ENCODE data around the gene AKAP6.

AKAP6 gene

GRCh38 chr14:32593290-32593942 lies 264.3 kb downstream of the AKAP6 start:
- H3K9ac ChIP-seq (ENCODE audit: low read depth, low read length), result no peak overlapping the region
- H3K9me3 ChIP-seq (ENCODE audit: control insufficient read depth, insufficient read depth, low read length), result no peaks in the 10 kb centered on the region
- no peaks in the 10 kb centered on the region for H3K4me1 ChIP-seq (ENCODE audit: insufficient read depth, low read length)

GRCh38 chr14:32594766-32595165 lies 265.7 kb downstream of the AKAP6 start:
- no peak overlapping the region for H3K9ac ChIP-seq (ENCODE audit: low read depth, low read length)

More at GRCh38 chr14:32593290-32593942, 264.3 kb downstream of the AKAP6 start:
- H3K36me3 ChIP-seq (ENCODE audit: insufficient read depth, low read length), result no peaks in the 10 kb centered on the region

GRCh38 chr14:32595497-32595896 lies 266.4 kb downstream of the AKAP6 start:
- Histone ChIP-seq H3K36me3 (ENCODE audit: insufficient read depth, low read length) (no peaks in the 10 kb centered on the region), H3K4me1 (ENCODE audit: insufficient read depth, low read length) (no peaks in the 10 kb centered on the region), H3K9ac (ENCODE audit: low read depth, low read length) (no peak overlapping the region), H3K9me3 (ENCODE audit: control insufficient read depth, insufficient read depth, low read length) (no peaks in the 10 kb centered on the region)

More at GRCh38 chr14:32594766-32595165, 265.7 kb downstream of the AKAP6 start:
- H3K4me1 ChIP-seq (ENCODE audit: insufficient read depth, low read length), result no peaks in the 10 kb centered on the region
- H3K36me3 ChIP-seq (ENCODE audit: insufficient read depth, low read length), result no peaks in the 10 kb centered on the region
- H3K9me3 ChIP-seq (ENCODE audit: control insufficient read depth, insufficient read depth, low read length), result no peaks in the 10 kb centered on the region

GRCh38 chr14:32596390-32596789 lies 267.3 kb downstream of the AKAP6 start:
- H3K9me3 ChIP-seq (ENCODE audit: control insufficient read depth, insufficient read depth, low read length), result no peaks in the 10 kb centered on the region
- no peaks in the 10 kb centered on the region for H3K36me3 ChIP-seq (ENCODE audit: insufficient read depth, low read length)
- no peak overlapping the region for H3K9ac ChIP-seq (ENCODE audit: low read depth, low read length)
- no peaks in the 10 kb centered on the region for H3K4me1 ChIP-seq (ENCODE audit: insufficient read depth, low read length)

DNA sequence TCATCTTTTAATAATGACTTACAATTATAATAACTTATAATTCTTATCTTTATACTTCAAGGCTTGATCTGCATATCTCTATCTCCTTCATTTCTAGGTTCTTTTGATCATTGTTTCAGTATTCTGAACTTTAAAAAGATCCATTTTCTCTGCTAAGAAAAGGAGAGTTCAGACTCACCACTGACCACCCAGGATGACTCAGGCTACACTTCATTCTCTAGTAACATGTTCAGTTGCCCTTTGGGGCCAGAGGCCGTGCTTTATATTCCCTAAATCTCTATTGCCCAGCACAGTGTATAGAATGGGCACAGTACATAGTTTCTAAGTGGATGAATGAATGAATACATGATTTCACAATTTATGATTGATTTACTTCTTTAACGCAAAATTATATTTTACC lies 268.7 kb downstream of the AKAP6 start:
- no peak overlapping the region for H3K9ac ChIP-seq (ENCODE audit: low read depth, low read length)
- no peaks in the 10 kb centered on the region for H3K4me1 ChIP-seq (ENCODE audit: insufficient read depth, low read length)
- H3K36me3 ChIP-seq (ENCODE audit: insufficient read depth, low read length), result no peaks in the 10 kb centered on the region
- H3K9me3 ChIP-seq (ENCODE audit: control insufficient read depth, insufficient read depth, low read length), result no peaks in the 10 kb centered on the region

- H3K4me1 ChIP-seq (ENCODE audit: insufficient read depth, low read length), result no peaks in the 10 kb centered on the region
- no peaks in the 10 kb centered on the region for H3K9me3 ChIP-seq (ENCODE audit: control insufficient read depth, insufficient read depth, low read length)
- H3K36me3 ChIP-seq (ENCODE audit: insufficient read depth, low read length), result no peaks in the 10 kb centered on the region
- H3K9ac ChIP-seq (ENCODE audit: low read depth, low read length), result no peak overlapping the region
Observed at GRCh38 chr14:32601069-32601468, 272.0 kb downstream of the AKAP6 start.

DNA sequence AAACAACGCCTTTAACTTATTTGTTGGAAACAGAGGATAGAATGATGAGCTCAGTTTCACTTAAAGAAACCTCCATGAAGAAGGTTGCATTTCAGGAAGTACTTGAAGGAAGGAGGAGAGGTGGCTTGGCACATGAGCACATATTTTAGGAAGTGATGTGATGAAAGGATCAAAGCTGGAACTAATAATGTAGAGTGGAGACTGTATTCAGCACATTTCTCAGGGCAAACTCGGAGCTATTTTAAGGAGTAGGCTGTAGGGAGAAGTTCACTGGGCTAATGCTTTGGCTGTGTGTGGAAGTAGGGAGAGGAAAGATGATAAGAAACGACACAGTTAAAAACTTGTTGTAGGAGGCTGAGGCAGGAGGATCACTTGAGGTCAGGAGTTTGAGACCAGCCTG lies 272.8 kb downstream of the AKAP6 start:
- Histone ChIP-seq H3K9ac (ENCODE audit: low read depth, low read length) (no peak overlapping the region), H3K36me3 (ENCODE audit: insufficient read depth, low read length) (no peaks in the 10 kb centered on the region), H3K9me3 (ENCODE audit: control insufficient read depth, insufficient read depth, low read length) (no peaks in the 10 kb centered on the region), H3K4me1 (ENCODE audit: insufficient read depth, low read length) (no peaks in the 10 kb centered on the region)

- no peak overlapping the region for H3K9ac ChIP-seq (ENCODE audit: low read depth, low read length)
- no peaks in the 10 kb centered on the region for H3K9me3 ChIP-seq (ENCODE audit: control insufficient read depth, insufficient read depth, low read length)
- no peaks in the 10 kb centered on the region for H3K4me1 ChIP-seq (ENCODE audit: insufficient read depth, low read length)
- no peaks in the 10 kb centered on the region for H3K36me3 ChIP-seq (ENCODE audit: insufficient read depth, low read length)
Observed at GRCh38 chr14:32602699-32603098, 273.6 kb downstream of the AKAP6 start.

DNA sequence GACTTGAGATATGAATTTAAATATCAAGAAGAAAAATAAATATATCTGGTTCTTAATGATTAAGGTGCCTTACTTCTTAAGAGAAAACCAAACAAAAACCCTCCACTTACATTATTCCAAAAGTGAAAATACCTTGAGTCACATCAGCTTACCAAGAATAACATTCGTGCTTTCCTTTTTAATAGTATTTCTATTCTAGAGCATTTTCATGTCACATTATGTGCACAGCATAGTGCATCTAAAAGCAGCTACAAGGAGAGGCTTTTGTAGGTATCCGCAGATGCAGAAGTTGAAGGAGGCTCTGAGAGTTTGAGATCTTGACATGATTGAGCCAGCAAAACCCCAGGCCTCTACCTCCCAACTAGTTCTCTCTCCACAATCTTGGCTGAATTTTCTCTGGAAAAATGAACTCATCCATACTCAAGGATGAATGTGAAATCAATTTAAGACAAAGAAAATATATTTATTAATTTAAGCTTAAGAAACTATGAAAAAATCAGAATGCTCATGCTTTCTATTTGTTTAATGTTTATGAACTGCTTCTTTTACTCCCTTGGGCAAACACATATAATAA lies 275.0 kb downstream of the AKAP6 start:
- Histone ChIP-seq H3K9ac (ENCODE audit: low read depth, low read length) (no peak overlapping the region), H3K36me3 (ENCODE audit: insufficient read depth, low read length) (no peaks in the 10 kb centered on the region), H3K9me3 (ENCODE audit: control insufficient read depth, insufficient read depth, low read length) (no peaks in the 10 kb centered on the region), H3K4me1 (ENCODE audit: insufficient read depth, low read length) (no peaks in the 10 kb centered on the region)

- no peaks in the 10 kb centered on the region for H3K9me3 ChIP-seq (ENCODE audit: control insufficient read depth, insufficient read depth, low read length)
- H3K4me1 ChIP-seq (ENCODE audit: insufficient read depth, low read length), result no peaks in the 10 kb centered on the region
- H3K36me3 ChIP-seq (ENCODE audit: insufficient read depth, low read length), result no peaks in the 10 kb centered on the region
- H3K9ac ChIP-seq (ENCODE audit: low read depth, low read length), result no peak overlapping the region
Observed at GRCh38 chr14:32606301-32606700, 277.2 kb downstream of the AKAP6 start.

DNA sequence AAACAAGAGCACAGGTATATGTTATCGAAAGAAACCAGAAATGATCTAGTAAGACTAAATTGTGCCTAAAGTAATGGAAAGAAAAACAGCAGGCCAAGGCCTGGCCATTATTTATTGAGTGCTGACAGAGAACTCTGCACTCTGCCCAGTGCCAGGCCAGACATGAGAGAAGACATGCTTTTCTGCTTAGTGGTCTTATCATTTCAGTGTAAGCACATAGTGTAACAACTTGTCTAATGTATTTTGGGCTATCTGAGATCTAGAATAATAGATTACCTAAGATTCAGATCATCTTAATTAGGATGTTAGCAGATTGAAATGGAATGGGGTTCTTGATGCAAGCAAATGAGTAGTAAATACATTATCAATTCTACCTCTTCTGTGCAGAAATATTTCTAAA lies 278.3 kb downstream of the AKAP6 start:
- H3K9me3 ChIP-seq (ENCODE audit: control insufficient read depth, insufficient read depth, low read length), result no peaks in the 10 kb centered on the region

GRCh38 chr14:32608857-32609256 lies 279.8 kb downstream of the AKAP6 start:
- H3K4me1 ChIP-seq (ENCODE audit: insufficient read depth, low read length), result no peaks in the 10 kb centered on the region
- no peaks in the 10 kb centered on the region for H3K36me3 ChIP-seq (ENCODE audit: insufficient read depth, low read length)
- no peaks in the 10 kb centered on the region for H3K9me3 ChIP-seq (ENCODE audit: control insufficient read depth, insufficient read depth, low read length)
- H3K9ac ChIP-seq (ENCODE audit: low read depth, low read length), result no peak overlapping the region

More for the DNA sequence above, 278.3 kb downstream of the AKAP6 start:
- no peaks in the 10 kb centered on the region for H3K36me3 ChIP-seq (ENCODE audit: insufficient read depth, low read length)
- no peak overlapping the region for H3K9ac ChIP-seq (ENCODE audit: low read depth, low read length)
- H3K4me1 ChIP-seq (ENCODE audit: insufficient read depth, low read length), result no peaks in the 10 kb centered on the region

DNA sequence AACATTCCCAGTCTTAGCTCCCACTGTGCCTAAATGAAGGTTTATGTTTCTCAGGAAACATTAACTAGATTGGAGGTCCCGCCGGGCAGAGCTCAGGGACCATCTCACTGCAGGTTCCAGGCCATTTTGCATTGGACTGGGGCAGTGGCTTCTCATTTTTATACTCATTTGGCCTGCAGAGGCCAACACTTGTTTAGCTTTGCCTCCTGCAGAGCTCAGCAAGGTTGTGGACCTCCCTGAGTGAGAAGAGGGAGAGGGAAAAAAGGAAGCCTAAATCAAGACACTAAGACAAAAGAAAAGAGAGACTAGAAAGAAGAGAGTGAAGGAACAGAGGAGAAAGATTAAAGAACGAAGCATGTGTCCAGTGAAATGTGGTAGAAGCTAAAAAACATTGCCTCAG lies 280.3 kb downstream of the AKAP6 start:
- H3K9me3 ChIP-seq (ENCODE audit: control insufficient read depth, insufficient read depth, low read length), result no peaks in the 10 kb centered on the region
- H3K36me3 ChIP-seq (ENCODE audit: insufficient read depth, low read length), result no peaks in the 10 kb centered on the region
- H3K4me1 ChIP-seq (ENCODE audit: insufficient read depth, low read length), result no peaks in the 10 kb centered on the region
- H3K9ac ChIP-seq (ENCODE audit: low read depth, low read length), result no peak overlapping the region

- Histone ChIP-seq H3K4me1 (ENCODE audit: insufficient read depth, low read length) (no peaks in the 10 kb centered on the region), H3K9ac (ENCODE audit: low read depth, low read length) (no peak overlapping the region), H3K36me3 (ENCODE audit: insufficient read depth, low read length) (no peaks in the 10 kb centered on the region), H3K9me3 (ENCODE audit: control insufficient read depth, insufficient read depth, low read length) (no peaks in the 10 kb centered on the region)
Observed at GRCh38 chr14:32611752-32612151, 282.7 kb downstream of the AKAP6 start.

DNA sequence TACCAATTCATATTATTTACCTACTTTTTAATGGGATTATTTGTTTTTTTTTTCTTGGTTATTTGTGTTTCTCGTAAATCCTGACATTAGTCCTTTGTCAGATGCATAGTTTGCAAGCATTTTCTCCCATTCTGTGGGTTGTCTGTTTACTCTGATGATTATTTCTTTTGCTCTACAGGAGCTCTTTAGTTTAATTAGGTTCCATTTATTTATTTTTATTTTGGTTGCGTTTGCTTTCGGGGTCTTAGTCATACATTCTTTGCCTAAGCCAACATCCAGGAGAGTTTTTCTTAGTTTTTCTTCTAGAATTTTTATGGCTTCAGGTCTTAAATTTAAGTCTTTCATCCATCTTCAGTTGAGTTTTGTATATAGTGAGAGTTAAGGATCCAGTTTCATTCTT lies 289.9 kb downstream of the AKAP6 start:
- H3K36me3 ChIP-seq (ENCODE audit: insufficient read depth, low read length), result no peaks in the 10 kb centered on the region
- no peaks in the 10 kb centered on the region for H3K4me1 ChIP-seq (ENCODE audit: insufficient read depth, low read length)
- H3K9ac ChIP-seq (ENCODE audit: low read depth, low read length), result no peak overlapping the region

More for the DNA sequence above, 289.9 kb downstream of the AKAP6 start:
- H3K9me3 ChIP-seq (ENCODE audit: control insufficient read depth, insufficient read depth, low read length), result no peaks in the 10 kb centered on the region

All from ES-I3 (cell line).